ENCODE data around the gene EPHB3. TPM values are rescaled to one million over a fixed set of nuclear protein-coding genes. Genes with fewer than 3 reads are reported as not detected.

The EPHB3 gene
- total and polyA plus RNA-seq, 2 donors (not counting 3 experiments of a cell fraction or from before 2014, with no cell fraction given) = 0.01 TPM; not detected in 1

DNA sequence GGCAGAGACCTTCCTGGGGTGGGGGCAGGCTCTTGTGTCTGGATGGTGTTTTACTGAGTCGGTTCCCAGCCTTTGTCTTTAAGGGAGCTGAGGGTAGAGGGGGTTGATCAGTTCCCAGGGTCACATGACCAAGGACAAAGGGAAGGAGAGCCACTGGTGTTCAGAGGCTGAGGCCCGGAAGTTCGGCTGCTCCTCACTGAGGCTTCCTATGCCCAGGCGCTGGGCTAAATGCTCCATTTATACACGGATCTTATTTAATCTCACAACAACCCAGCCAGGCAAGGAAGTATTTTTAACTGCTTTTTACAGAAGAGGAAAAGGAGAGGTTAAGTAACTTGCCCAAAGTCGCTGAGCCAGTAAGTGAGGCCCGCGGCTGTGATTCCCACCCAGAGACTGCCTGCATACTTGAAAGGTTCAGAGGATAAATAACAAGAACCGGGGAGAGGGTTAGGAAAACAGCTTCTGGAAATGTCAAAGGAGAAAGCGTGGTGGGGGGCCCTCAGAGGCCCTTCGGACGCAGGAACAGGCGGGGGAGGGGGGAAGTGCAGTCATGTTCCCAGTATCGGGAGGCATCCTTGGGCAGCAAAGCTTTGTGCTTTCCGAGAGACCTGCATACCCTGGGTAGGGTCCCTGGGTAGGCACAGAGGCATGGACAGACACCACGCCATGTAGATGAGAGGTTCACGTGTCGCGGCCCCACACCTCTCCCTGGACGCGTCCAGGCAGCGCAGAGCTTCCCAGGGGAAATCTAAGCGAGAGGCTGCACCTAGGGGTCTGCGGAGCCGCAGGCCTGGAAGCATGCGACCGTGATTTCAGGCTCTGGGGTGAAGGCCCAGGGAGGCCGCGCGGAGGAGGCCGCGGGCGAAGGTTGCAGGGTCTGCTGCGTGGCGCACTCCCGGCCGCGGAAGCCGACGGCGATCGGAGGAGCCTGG is 21.3 kb downstream of the EPHB3 start:
- Histone ChIP-seq H3K9ac (replicated peaks; ENCODE audit: extremely low read depth, insufficient read depth, low read length) (peak overlapping the region; percentile 21), H3K4me3 (replicated peaks in 1 of 3; ENCODE audit: insufficient read depth in 1 of 3, low read depth in 1 of 3, low read length in 3 of 3) (peak overlapping the region in 1 of 3 experiments; percentile 23), H3K27me3 (ENCODE audit: control insufficient read depth in 2 of 2, insufficient read depth in 2 of 2, low read length in 2 of 2) (peaks cover 18 to 30% of the 10 kb centered on the region in 2 experiments), H3K9me1 (replicated peaks; ENCODE audit: control insufficient read depth, extremely low read depth, insufficient read depth, low read length) (no peaks in the 10 kb centered on the region), H3K4me1 (ENCODE audit: control insufficient read depth, extremely low read depth, insufficient read depth, low read length) (peaks cover 5% of the 10 kb centered on the region), H3K9me3 (replicated peaks; ENCODE audit: control insufficient read depth, insufficient read depth, low read length) (no peaks in the 10 kb centered on the region), H3K4me2 (ENCODE audit: insufficient read depth, low read length) (peak overlapping the region; percentile 68), H4K20me1 (replicated peaks; ENCODE audit: control insufficient read depth, extremely low read depth, insufficient read depth, low read length) (no peaks in the 10 kb centered on the region), H3K79me2 (ENCODE audit: control insufficient read depth, insufficient read depth, low read length) (no peaks in the 10 kb centered on the region), H3K27ac (ENCODE audit: insufficient read depth, low read depth, low read length) (no peak overlapping the region), H2AFZ (ENCODE audit: low read depth, low read length) (peak overlapping the region; percentile 73), H3K36me3 (ENCODE audit: control insufficient read depth in 2 of 2, extremely low read depth in 1 of 2, insufficient read depth in 2 of 2, low read length in 2 of 2) (no peaks in the 10 kb centered on the region)
- ChIA-PET CTCF (interaction anchor here (0.8 to 1.1 kb wide), 4 partner anchors 22 to 162 kb away, joined by 3 to 4 read pairs (median 3); partner anchors contain the start of gene EPHB3), POLR2A (no interaction called here)
- dilution Hi-C loops (cut with MboI; ENCODE audit: extremely low pct_ligation_motif_present, low sequenced_read_pairs) (no loop called here), intact Hi-C loops (cut with micrococcal nuclease) (loop anchor here (5.0 kb wide), 1 partner anchor 129 kb away; the partner anchor contains the start of gene MAGEF1)
- TF ChIP-seq, protein P1, sequence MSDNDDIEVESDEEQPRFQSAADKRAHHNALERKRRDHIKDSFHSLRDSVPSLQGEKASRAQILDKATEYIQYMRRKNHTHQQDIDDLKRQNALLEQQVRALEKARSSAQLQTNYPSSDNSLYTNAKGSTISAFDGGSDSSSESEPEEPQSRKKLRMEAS (IDR thresholded peaks at IDR 0.05; ENCODE audit: insufficient read depth, insufficient read length) = no peak
- TF ChIP-seq EZH2 (IDR thresholded peaks at IDR 0.05; ENCODE audit: borderline replicate concordance, low read depth, low read length, severe bottlenecking) (peak; percentile 68), FOS (IDR thresholded peaks at IDR 0.05; ENCODE audit: borderline replicate concordance, insufficient read depth, low read length) (no peak)
- no peak for DNase-seq (ENCODE audit: low read depth, low spot score)
- BruUV-seq (replicated peaks) = no TSS peak
- peak; percentile 54 for FAIRE-seq

All from endothelial cell of umbilical vein (primary cell).